IMR-90 (cell line): ENCODE measurements around the gene BOD1L1. TPM values are rescaled to one million over a fixed set of nuclear protein-coding genes. Genes with fewer than 3 reads are reported as not detected.

Source experiments
- ATAC-seq: fragments of 200-7000 bp; cut with Tn5 transposase; 2 replicates; pipeline ENCODE4 v1.9.1; 2020; ENCODE audit warnings: low read depth, mild to moderate bottlenecking, moderate library complexity
- BruUV-seq: library from RNA; stranded (reverse); fragments of 400-500 nt; replicated peaks from 2 replicates; lab custom pipeline; 2021; lab: Mats Ljungman, UMichigan
- CTCF ChIA-PET: fragments of 300-600 bp; formaldehyde crosslinking; extraction: SDS; loops from one replicate; lab custom pipeline; 2021; ENCODE audit warnings: antibody characterized with exemption; lab: Yijun Ruan, JAX
- POLR2A ChIA-PET: fragments of 300-600 bp; sonication (Branson Sonifier 250); formaldehyde crosslinking; loops from one replicate; lab custom pipeline; 2022; ENCODE audit warnings: antibody characterized with exemption; ENCODE audit not compliant: unreplicated experiment; lab: Charles Lee
- DNase-seq: peaks from one replicate; pipeline ENCODE4 v3.0.0; 2013
- H2AFZ ChIP-seq: replicated peaks from 2 replicates; pipeline ENCODE3; 2013; ENCODE audit warnings: low read length, mild to moderate bottlenecking; ENCODE audit not compliant: poor library complexity
- H2AK5ac ChIP-seq: 2 replicates; pipeline ENCODE4 v1.6.1; 2013; ENCODE audit warnings: low read depth, low read length, inconsistent platforms
- H2AK9ac ChIP-seq: replicated peaks from 2 replicates; pipeline ENCODE3; 2013; ENCODE audit warnings: mild to moderate bottlenecking, low read depth, low read length, moderate library complexity; ENCODE audit not compliant: poor library complexity
- H2BK120ac ChIP-seq: 2 replicates; pipeline ENCODE4 v1.6.1; 2013; ENCODE audit warnings: low read depth, low read length, inconsistent platforms
- H2BK15ac ChIP-seq: 3 replicates; pipeline ENCODE4 v1.6.1; 2013; ENCODE audit warnings: low read depth, low read length, inconsistent platforms
- H2BK20ac ChIP-seq: 2 replicates; pipeline ENCODE4 v1.6.1; 2013; ENCODE audit warnings: low read depth, mild to moderate bottlenecking, inconsistent platforms, low read length, moderate library complexity
- H2BK5ac ChIP-seq: 2 replicates; pipeline ENCODE4 v1.6.1; 2013; ENCODE audit warnings: mild to moderate bottlenecking, low read depth, low read length, inconsistent platforms; ENCODE audit not compliant: poor library complexity, severe bottlenecking
- H3K14ac ChIP-seq: replicated peaks from 2 replicates; pipeline ENCODE4 v1.6.1; 2013; ENCODE audit warnings: low read depth, low read length, inconsistent platforms
- H3K18ac ChIP-seq: 2 replicates; pipeline ENCODE4 v1.6.1; 2013; ENCODE audit warnings: low read depth, low read length, control low read depth
- H3K23ac ChIP-seq: 2 replicates; pipeline ENCODE4 v1.6.1; 2013; ENCODE audit warnings: low read depth, low read length, inconsistent platforms
- H3K27ac ChIP-seq: 2 replicates; pipeline ENCODE4 v1.5.1; 2013; ENCODE audit warnings: mild to moderate bottlenecking, control low read depth, low read length; ENCODE audit not compliant: insufficient read depth
- H3K27me3 ChIP-seq: 2 replicates; pipeline ENCODE4 v1.6.1; 2013; ENCODE audit warnings: low read length; ENCODE audit not compliant: control insufficient read depth, insufficient read depth
- H3K36me3 ChIP-seq: 2 replicates; pipeline ENCODE4 v1.6.1; 2013; ENCODE audit warnings: low read length, mixed read lengths; ENCODE audit not compliant: control insufficient read depth, insufficient read depth
- H3K4ac ChIP-seq: 2 replicates; pipeline ENCODE4 v1.6.1; 2013; ENCODE audit warnings: low read depth, low read length, inconsistent platforms
- H3K4me1 ChIP-seq: 2 replicates; pipeline ENCODE4 v1.6.1; 2013; ENCODE audit warnings: low read length, mixed read lengths; ENCODE audit not compliant: control insufficient read depth, insufficient read depth
- H3K4me2 ChIP-seq: 2 replicates; pipeline ENCODE4 v1.6.1; 2013; ENCODE audit warnings: low read depth, mild to moderate bottlenecking, control low read depth, low read length, moderate library complexity
- H3K4me3 ChIP-seq: 2 replicates; pipeline ENCODE4 v1.5.1; 2013; ENCODE audit warnings: low read depth, mild to moderate bottlenecking, control low read depth, low read length, moderate library complexity; ENCODE audit not compliant: insufficient read depth
- H3K56ac ChIP-seq: 2 replicates; pipeline ENCODE4 v1.6.1; 2013; ENCODE audit warnings: low read length, inconsistent platforms; ENCODE audit not compliant: insufficient read depth; ENCODE audit errors: extremely low read depth
- H3K79me1 ChIP-seq, 2 experiments: 2 replicates each; pipeline ENCODE4 v1.6.1; 2013; ENCODE audit warnings: low read length in 2 of 2, inconsistent platforms in 1 of 2, low read depth in 1 of 2
- H3K9ac ChIP-seq: 2 replicates; pipeline ENCODE4 v1.6.1; 2013; ENCODE audit warnings: low read depth, low read length, control low read depth
- H3K9me1 ChIP-seq: 2 replicates; pipeline ENCODE4 v1.6.1; 2013; ENCODE audit warnings: low read length, inconsistent platforms; ENCODE audit not compliant: insufficient read depth
- H3K9me3 ChIP-seq: 2 replicates; pipeline ENCODE4 v1.6.1; 2013; ENCODE audit warnings: low read length; ENCODE audit not compliant: control insufficient read depth, insufficient read depth
- H4K20me1 ChIP-seq: 2 replicates; pipeline ENCODE4 v1.6.1; 2013; ENCODE audit warnings: low read length, inconsistent platforms; ENCODE audit not compliant: insufficient read depth
- H4K5ac ChIP-seq: 2 replicates; pipeline ENCODE4 v1.6.1; 2013; ENCODE audit warnings: mild to moderate bottlenecking, low read depth, low read length, control low read depth
- H4K8ac ChIP-seq, 2 experiments: 2 replicates each; pipeline ENCODE4 v1.6.1; 2013; ENCODE audit warnings: low read depth in 2 of 2, low read length in 2 of 2, control low read depth in 1 of 2, inconsistent platforms in 1 of 2
- H4K91ac ChIP-seq: 2 replicates; pipeline ENCODE4 v1.6.1; 2013; ENCODE audit warnings: low read depth, low read length, inconsistent platforms; ENCODE audit not compliant: insufficient read depth
- FOS ChIP-seq: fragments of 150-350 bp; IDR thresholded peaks from 2 replicates; pipeline ENCODE4 v1.6.1; 2016; ENCODE audit warnings: low read depth, low read length
- MAFK ChIP-seq: IDR thresholded peaks from 2 replicates; pipeline ENCODE4 v1.6.1; 2012; ENCODE audit warnings: low read depth, low read length, improper control_type of control experiment
- WGBS, 2 experiments: methylation state at CpG; one replicate each; pipeline versions ENCODE4 v1.1.5 to v1.1.7; 2013; ENCODE audit warnings: missing lambda C conversion rate in 2 of 2; ENCODE audit not compliant: insufficient read length in 1 of 2; ENCODE audit errors: extremely low coverage in 2 of 2; 5-methylcytosine and 5-hydroxymethylcytosine counted together
- dilution Hi-C: fragments of 300-500 bp; cut with HindIII; formaldehyde crosslinking; loops from one replicate; pipeline ENCODE4 v1.14.3; 2018; ENCODE audit warnings: low sequenced_read_pairs; ENCODE audit not compliant: unreplicated experiment
- in situ Hi-C: fragments of 300-500 bp; cut with MboI; formaldehyde crosslinking; loops from 3 replicates; pipeline ENCODE4 v1.14.3; 2019; ENCODE audit warnings: low sequenced_read_pairs, inconsistent platforms, mixed read lengths
- intact Hi-C: fragments of 100-400 bp; cut with micrococcal nuclease; formaldehyde crosslinking; loops from 2 replicates; pipeline ENCODE4 v1.10.0; 2022
- polyA plus RNA-seq, 3 experiments: library from polyadenylated mRNA; depleted of rRNA; stranded (reverse); fragments of >200 nt; gene quantifications; 2 replicates each; pipeline ENCODE4 v1.2.3, GENCODE V29; 2012; ENCODE audit warnings: low replicate concordance in 1 of 3
- total RNA-seq: library from RNA; depleted of rRNA; stranded (reverse); fragments of >200 nt; gene quantifications from 2 replicates; pipeline ENCODE4 v1.2.3, GENCODE V29; 2012

Gene BOD1L1
- total and polyA plus RNA-seq, 2 of the 4 experiments (the other 2 are of a cell fraction), result 13.5 to 26.9 TPM

- Histone ChIP-seq H2BK15ac (no peak overlapping the region), H2BK120ac (no peak overlapping the region), H4K91ac (no peak overlapping the region), H4K20me1 (no peaks in the 10 kb centered on the region), H2AK9ac (no peak overlapping the region), H3K36me3 (peaks cover 39% of the 10 kb centered on the region), H3K4me3 (no peak overlapping the region), H2AFZ (no peak overlapping the region), H3K9me3 (no peaks in the 10 kb centered on the region), H3K27ac (no peak overlapping the region), H4K8ac (no peak overlapping the region), H3K4me2 (no peak overlapping the region), H3K14ac (no peak overlapping the region), H3K4ac (no peak overlapping the region), H4K5ac (no peak overlapping the region), H3K56ac (no peak overlapping the region), H2AK5ac (no peak overlapping the region), H3K79me1 (no peaks in the 10 kb centered on the region), H2BK20ac (no peak overlapping the region), H3K9me1 (no peaks in the 10 kb centered on the region; the same call in 1 of the 2 replicates), H3K27me3 (no peaks in the 10 kb centered on the region), H3K9ac (no peak overlapping the region), H2BK5ac (no peak overlapping the region), H3K23ac (no peak overlapping the region), H3K4me1 (no peaks in the 10 kb centered on the region), H3K18ac (no peak overlapping the region)
- DNase-seq, result no peak
- intact Hi-C loops (no loop called here), in situ Hi-C loops (no loop called here), dilution Hi-C loops (no loop called here)
- peak; percentile 3; the same call in 1 of the 2 replicates for TF ChIP-seq MAFK
- no peak for TF ChIP-seq FOS
- no peak for ATAC-seq
- WGBS, 2 experiments, result no CpG with 5 or more reads among the region's 3 CpGs
- CTCF ChIA-PET, result interaction anchor here (0.6 kb wide), 2 partner anchors 33 to 315 kb away, joined by 3 to 4 read pairs; partner anchors contain the start of gene NKX3-2
- BruUV-seq, result TSS peak; percentile 9
- POLR2A ChIA-PET, result no interaction called here
Measured at GRCh38 chr4:13577660-13578059, 49.9 kb downstream of the BOD1L1 start.
